A549 treated with ZK216348 at 1 μM for 4 hours (cell line): ENCODE results near the gene SLC26A2. TPM values are rescaled to one million over a fixed set of nuclear protein-coding genes. Genes with fewer than 3 reads are reported as not detected.

ENCODE experiments used
- total RNA-seq: library from RNA; stranded (reverse); fragments of 200-300 nt; extraction: Qiagen RNA extraction; gene quantifications from 5 replicates; pipeline ENCODE4 v1.2.3, GENCODE V29; 2022; ENCODE audit warnings: low read depth

SLC26A2 gene
- total RNA-seq: 24.1 to 59.9 TPM (median 50.6 TPM) in 5 replicates

GRCh38 chr5:149960272-149961185 is at the start of gene SLC26A2:
Gene SLC26A2, plus strand, starts transcription at chr5:149960758. Its CDS starts 16,895 bp downstream, at chr5:149977653.

GRCh38 chr5:149944666-149945065 is 15.9 kb upstream of the SLC26A2 start, which contains the start of gene PDE6A:
Gene PDE6A, minus strand, starts transcription at chr5:149944793. Its CDS starts 120 bp downstream, at chr5:149944673.

GRCh38 chr5:150000256-150000989 is 39.9 kb downstream of the SLC26A2 start, which contains the start of the genes HMGXB3 and TIGD6:
Gene HMGXB3, plus strand, starts transcription at chr5:150000739. Its CDS starts 4,114 bp downstream, at chr5:150004853.
Gene TIGD6, minus strand, starts transcription at chr5:150000654. Its CDS starts 4,306 bp downstream, at chr5:149996348.

Other genes with a start within 250 kb of the SLC26A2 start
- gene PPARGC1B, start 230.4 kb upstream of the SLC26A2 start, total RNA-seq: 3.6 to 5.2 TPM (median 4.2 TPM) in 5 replicates
- 0.19 to 0.38 TPM (median 0.25 TPM) in 5 replicates for gene PDE6A, start 16.0 kb upstream of the SLC26A2 start, total RNA-seq
- 5.2 to 8.2 TPM (median 5.8 TPM) in 5 replicates for gene TIGD6, start 39.9 kb downstream of the SLC26A2 start, total RNA-seq
- 25.1 to 34.0 TPM (median 32.9 TPM) in 5 replicates for gene HMGXB3, start 40.0 kb downstream of the SLC26A2 start, total RNA-seq
- gene CSF1R, start 125.8 kb downstream of the SLC26A2 start, total RNA-seq: 0.06 to 0.33 TPM (median 0.15 TPM) in 4 of 5 replicates, not detected in the other
- 0.13 to 1.0 TPM (median 0.47 TPM) in 5 replicates for gene PDGFRB, start 195.1 kb downstream of the SLC26A2 start, total RNA-seq
- gene CDX1, start 206.0 kb downstream of the SLC26A2 start, total RNA-seq: not detected in 5 replicates
- 0.04 TPM in 2 of 5 replicates, not detected in the others for gene SLC6A7, start 229.3 kb downstream of the SLC26A2 start, total RNA-seq